Liver (tissue), 3 donors: ENCODE measurements around the gene C1orf174.

Experiments
- CTCF ChIP-seq: fragments of 150-350 bp; IDR thresholded peaks from 2 replicates; pipeline ENCODE4 v1.5.1; 2017; ENCODE audit warnings: improper control_type of control experiment, low read depth, low read length; ENCODE audit not compliant: missing input control
- FOXA1 ChIP-seq: IDR thresholded peaks from 2 replicates; pipeline ENCODE4 v1.6.1; 2016; ENCODE audit warnings: antibody characterized with exemption
- JUND ChIP-seq, 2 donors: IDR thresholded peaks; 2 replicates each; pipeline ENCODE4 v1.6.1; 2016; ENCODE audit warnings: antibody characterized with exemption in 2 of 2
- MAX ChIP-seq: IDR thresholded peaks from 2 replicates; pipeline ENCODE4 v1.6.1; 2016; ENCODE audit warnings: antibody characterized with exemption
- REST ChIP-seq: IDR thresholded peaks from 2 replicates; pipeline ENCODE4 v1.6.1; 2016; ENCODE audit warnings: antibody characterized with exemption, mild to moderate bottlenecking
- RXRA ChIP-seq, 2 donors: IDR thresholded peaks; 2 replicates each; pipeline ENCODE4 v1.6.1; 2017 to 2018; ENCODE audit warnings: antibody characterized with exemption in 2 of 2, mild to moderate bottlenecking in 1 of 2
- SP1 ChIP-seq: IDR thresholded peaks from 2 replicates; pipeline ENCODE4 v1.6.1; 2018; ENCODE audit warnings: antibody characterized with exemption, mild to moderate bottlenecking
- TAF1 ChIP-seq: conservative IDR thresholded peaks from 2 replicates; pipeline ENCODE4 v1.6.1; 2016; ENCODE audit warnings: antibody characterized with exemption, mild to moderate bottlenecking
- YY1 ChIP-seq: IDR thresholded peaks from 2 replicates; pipeline ENCODE4 v1.6.1; 2016; ENCODE audit warnings: antibody characterized with exemption, mild to moderate bottlenecking
- ZBTB33 ChIP-seq: IDR thresholded peaks from 2 replicates; pipeline ENCODE4 v1.6.1; 2016; ENCODE audit warnings: antibody characterized with exemption
- TF ChIP-seq, protein P1 (sequence below): IDR thresholded peaks from 2 replicates; pipeline ENCODE4 v1.6.1; 2016; ENCODE audit warnings: antibody characterized with exemption
- donor health status: healthy.
- donor health status: healthy.

GRCh38 chr1:3842912-3843311, 57.2 kb downstream of the C1orf174 start:
- TF ChIP-seq CTCF (no peak), JUND (IDR thresholded peaks at IDR 0.05) (no peak), YY1 (no peak), FOXA1 (no peak), MAX (no peak), SP1 (no peak), REST (no peak), RXRA (IDR thresholded peaks at IDR 0.05) (no peak), TAF1 (no peak), ZBTB33 (no peak)
- TF ChIP-seq, protein P1, sequence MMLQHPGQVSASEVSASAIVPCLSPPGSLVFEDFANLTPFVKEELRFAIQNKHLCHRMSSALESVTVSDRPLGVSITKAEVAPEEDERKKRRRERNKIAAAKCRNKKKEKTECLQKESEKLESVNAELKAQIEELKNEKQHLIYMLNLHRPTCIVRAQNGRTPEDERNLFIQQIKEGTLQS: no peak
